ENCODE data around the gene PROM2. TPM values are rescaled to one million over a fixed set of nuclear protein-coding genes. Genes with fewer than 3 reads are reported as not detected.
A peak's percentile ranks its signal among the peaks of the same experiment; 100 is the strongest.

The PROM2 gene
- total RNA-seq, 1 experiment from 2014 or later = 3.1 TPM

- Histone ChIP-seq H4K8ac (replicated peaks; ENCODE audit: insufficient read length, low read depth, low read length) (no peak overlapping the region), H3K79me1 (ENCODE audit: insufficient read depth, low read depth, low read length, poor library complexity, severe bottlenecking) (no peaks in the 10 kb centered on the region), H3K4me1 (ENCODE audit: insufficient read depth, low read length) (no peaks in the 10 kb centered on the region), H2BK120ac (ENCODE audit: low read depth, low read length, poor library complexity, severe bottlenecking) (no peak overlapping the region), H4K5ac (ENCODE audit: insufficient read length, low read depth, low read length) (no peak overlapping the region), H3K27ac (ENCODE audit: insufficient read length, low read depth, low read length) (no peak overlapping the region), H3K9ac (ENCODE audit: extremely low read depth, insufficient read length, low read length) (no peak overlapping the region), H3K4ac (ENCODE audit: low read depth, low read length) (no peak overlapping the region), H2AK5ac (ENCODE audit: insufficient read length, low read length) (no peak overlapping the region), H2BK5ac (ENCODE audit: insufficient read length, low read length) (no peak overlapping the region), H3K79me2 (ENCODE audit: insufficient read depth, low read length) (no peaks in the 10 kb centered on the region), H4K91ac (ENCODE audit: insufficient read length, low read depth, low read length) (no peak overlapping the region), H3T11ph (ENCODE audit: low read length) (no peak overlapping the region), H3K23ac (ENCODE audit: insufficient read length, low read depth, low read length) (no peak overlapping the region), H4K20me1 (ENCODE audit: control insufficient read depth, insufficient read depth, insufficient read length) (no peaks in the 10 kb centered on the region), H3K23me2 (ENCODE audit: insufficient read length, low read depth, low read length, poor library complexity, severe bottlenecking) (no peaks in the 10 kb centered on the region), H3K27me3 (ENCODE audit: insufficient read depth, low read length) (no peaks in the 10 kb centered on the region), H2BK15ac (ENCODE audit: low read depth, low read length) (no peak overlapping the region), H3K14ac (ENCODE audit: insufficient read depth, low read length) (no peak overlapping the region; the same call in 1 of the 2 replicates), H3K4me2 (ENCODE audit: insufficient read depth, insufficient read length, low read length) (no peak overlapping the region), H3K56ac (ENCODE audit: insufficient read length, low read depth, low read length) (no peak overlapping the region), H2AFZ (ENCODE audit: low read length) (no peak overlapping the region), H3K9me3 (ENCODE audit: control insufficient read depth, low read depth, low read length) (no peaks in the 10 kb centered on the region), H2BK12ac (ENCODE audit: insufficient read length, low read depth, low read length) (no peak overlapping the region), H3K18ac (ENCODE audit: insufficient read length, low read depth, low read length) (peak overlapping the region; percentile 34), H2BK20ac (ENCODE audit: low read depth, low read length, poor library complexity, severe bottlenecking) (no peak overlapping the region)
- Mint-ChIP-seq H3K9me3 (no peaks in the 10 kb centered on the region; a peak in 2 of 5 replicates), H3K36me3 (ENCODE audit: insufficient read depth in 1 of 3, low read depth in 3 of 3) (no peaks in the 10 kb centered on the region; a peak in 1 of 7 replicates), H3K27me3 (ENCODE audit: low read depth) (peaks cover 2% of the 10 kb centered on the region), H3K27ac (peak overlapping the region in 1 of 3 experiments; percentile 82; a peak in 1 of 7 replicates), H3K4me1 (peaks cover 16 to 24% of the 10 kb centered on the region in 2 experiments), H3K4me3 (no peak overlapping the region)
- WGBS (ENCODE audit: extremely low coverage, insufficient read length, low lambda C conversion rate) = no CpG with 5 or more reads among the region's 24 CpGs
- DNase-seq = no peak
- no peak for TF ChIP-seq CTCF (conservative IDR thresholded peaks at IDR 0.05)
Observed at GRCh38 chr2:95312543-95313201, 38.4 kb downstream of the PROM2 start.
